ENCODE results near the gene KLHL22.
"Not testable (repeated sequence)": the region's sequence is repeated elsewhere in the genome, so short reads cannot be mapped to it uniquely, and the experiment has no call there.

The KLHL22 gene

DNA sequence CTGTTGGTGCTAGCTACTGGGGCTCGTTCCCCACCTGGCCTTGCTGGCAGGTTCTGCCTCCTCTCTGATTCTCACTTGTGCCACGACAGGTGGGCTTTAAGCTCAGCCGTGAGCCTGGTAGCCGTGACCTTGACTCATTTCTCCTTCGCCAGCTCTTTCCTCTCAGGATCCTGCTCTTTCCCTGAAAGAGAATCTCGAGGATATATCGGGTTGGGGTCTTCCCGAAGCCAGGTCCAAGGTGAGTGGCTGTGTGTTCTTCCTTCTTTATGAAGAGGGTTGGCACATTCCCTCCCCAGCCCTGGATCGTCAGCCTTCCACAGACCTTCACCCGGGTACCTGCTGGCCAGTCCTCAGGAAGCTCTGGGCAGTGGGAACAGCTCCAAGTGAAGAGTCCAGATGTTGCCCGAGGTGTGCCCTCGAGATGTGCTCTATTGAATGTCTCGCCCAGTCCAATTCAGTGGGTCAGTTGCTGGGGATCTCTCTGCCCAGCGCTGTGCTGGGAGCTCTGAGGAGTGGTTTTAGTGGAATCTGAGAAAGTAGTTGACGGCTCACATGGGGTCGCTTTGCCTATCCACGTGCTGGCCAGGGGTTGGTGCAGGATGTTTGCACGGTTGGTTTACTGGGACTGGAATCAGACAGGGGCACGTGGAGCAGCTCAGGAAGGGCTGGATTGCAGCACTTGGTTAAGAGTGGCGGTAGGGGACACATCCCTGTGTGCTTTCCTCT is 100.3 kb downstream of the KLHL22 start:
- TF ChIP-seq, protein P1, sequence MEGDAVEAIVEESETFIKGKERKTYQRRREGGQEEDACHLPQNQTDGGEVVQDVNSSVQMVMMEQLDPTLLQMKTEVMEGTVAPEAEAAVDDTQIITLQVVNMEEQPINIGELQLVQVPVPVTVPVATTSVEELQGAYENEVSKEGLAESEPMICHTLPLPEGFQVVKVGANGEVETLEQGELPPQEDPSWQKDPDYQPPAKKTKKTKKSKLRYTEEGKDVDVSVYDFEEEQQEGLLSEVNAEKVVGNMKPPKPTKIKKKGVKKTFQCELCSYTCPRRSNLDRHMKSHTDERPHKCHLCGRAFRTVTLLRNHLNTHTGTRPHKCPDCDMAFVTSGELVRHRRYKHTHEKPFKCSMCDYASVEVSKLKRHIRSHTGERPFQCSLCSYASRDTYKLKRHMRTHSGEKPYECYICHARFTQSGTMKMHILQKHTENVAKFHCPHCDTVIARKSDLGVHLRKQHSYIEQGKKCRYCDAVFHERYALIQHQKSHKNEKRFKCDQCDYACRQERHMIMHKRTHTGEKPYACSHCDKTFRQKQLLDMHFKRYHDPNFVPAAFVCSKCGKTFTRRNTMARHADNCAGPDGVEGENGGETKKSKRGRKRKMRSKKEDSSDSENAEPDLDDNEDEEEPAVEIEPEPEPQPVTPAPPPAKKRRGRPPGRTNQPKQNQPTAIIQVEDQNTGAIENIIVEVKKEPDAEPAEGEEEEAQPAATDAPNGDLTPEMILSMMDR (IDR thresholded peaks at IDR 0.05; ENCODE audit: insufficient read depth, low read length, missing control alignments) = no peak
- no peak for DNase-seq (ENCODE audit: low read depth, low spot score)
- ChIA-PET CTCF (interaction anchor here (1.2 to 1.8 kb wide), 5 partner anchors 13 to 64 kb away, joined by 3 to 9 read pairs (median 5); no protein-coding TSS in a partner anchor), POLR2A (interaction anchor here (1.6 kb wide), 1 partner anchor 112 kb away, joined by 3 read pairs; the partner anchor contains the start of gene MED15)
- peak overlapping the region; percentile 81 for H3K4me3 ChIP-seq (ENCODE audit: low read depth, low read length)

DNA sequence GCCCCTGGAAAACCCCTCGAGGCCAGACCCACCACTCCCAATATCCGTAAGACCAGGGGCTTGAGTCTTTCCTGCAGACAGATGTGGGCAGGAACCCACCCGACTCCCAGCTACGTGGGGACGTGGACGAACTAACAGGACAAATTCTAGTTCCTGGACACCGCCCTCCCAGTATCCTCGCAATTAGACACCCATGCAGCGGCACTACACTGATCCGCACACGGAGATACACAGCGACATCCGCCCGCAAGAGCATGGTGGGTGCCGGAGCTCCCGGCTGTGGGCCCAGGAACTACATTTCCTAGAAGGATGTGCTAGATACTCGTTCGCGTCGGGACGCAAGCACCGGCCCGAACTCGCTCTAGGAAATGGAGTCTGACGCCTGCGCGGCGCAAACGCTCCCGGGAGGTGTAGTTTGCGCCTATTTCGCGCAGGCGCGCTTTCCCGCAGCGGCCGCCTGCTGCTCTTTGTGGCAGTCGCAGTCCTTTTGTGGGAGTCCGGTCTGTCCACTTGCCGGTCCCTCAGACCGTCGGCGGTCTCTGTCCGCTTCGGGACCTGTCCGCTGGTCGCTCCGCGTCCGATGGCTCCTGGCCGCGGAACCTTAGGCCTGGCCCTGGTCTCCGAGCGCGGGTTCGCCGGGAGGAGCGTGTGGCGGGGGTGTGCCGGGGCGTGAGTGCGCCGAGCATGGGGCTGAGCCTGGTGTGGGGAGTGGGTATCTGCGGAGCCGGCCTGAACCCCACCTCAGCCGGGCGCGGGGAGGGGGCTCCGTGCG is 101.7 kb downstream of the KLHL22 start, which contains the start of gene ZNF74:
Gene ZNF74, plus strand, starts transcription at position 447 of the 772 bp plus-strand sequence. CDS start 478 bp downstream, outside the sequence.
- peak; percentile 50 for DNase-seq (ENCODE audit: low read depth, low spot score)
- TF ChIP-seq, protein P1 (IDR thresholded peaks at IDR 0.05; ENCODE audit: insufficient read depth, low read length, missing control alignments) = no peak
- POLR2A ChIA-PET = interaction anchor here (0.7 to 1.0 kb wide), 2 partner anchors 24 to 75 kb away, joined by 3 to 5 read pairs; partner anchors contain the start of gene DGCR6L
- CTCF ChIA-PET = interaction anchor here (1.0 to 1.8 kb wide), 5 partner anchors 11 to 24 kb away, joined by 3 to 9 read pairs (median 3); no protein-coding TSS in a partner anchor
- H3K4me3 ChIP-seq (ENCODE audit: low read depth, low read length) = peak within 1 kb of the TSS; percentile 81

DNA sequence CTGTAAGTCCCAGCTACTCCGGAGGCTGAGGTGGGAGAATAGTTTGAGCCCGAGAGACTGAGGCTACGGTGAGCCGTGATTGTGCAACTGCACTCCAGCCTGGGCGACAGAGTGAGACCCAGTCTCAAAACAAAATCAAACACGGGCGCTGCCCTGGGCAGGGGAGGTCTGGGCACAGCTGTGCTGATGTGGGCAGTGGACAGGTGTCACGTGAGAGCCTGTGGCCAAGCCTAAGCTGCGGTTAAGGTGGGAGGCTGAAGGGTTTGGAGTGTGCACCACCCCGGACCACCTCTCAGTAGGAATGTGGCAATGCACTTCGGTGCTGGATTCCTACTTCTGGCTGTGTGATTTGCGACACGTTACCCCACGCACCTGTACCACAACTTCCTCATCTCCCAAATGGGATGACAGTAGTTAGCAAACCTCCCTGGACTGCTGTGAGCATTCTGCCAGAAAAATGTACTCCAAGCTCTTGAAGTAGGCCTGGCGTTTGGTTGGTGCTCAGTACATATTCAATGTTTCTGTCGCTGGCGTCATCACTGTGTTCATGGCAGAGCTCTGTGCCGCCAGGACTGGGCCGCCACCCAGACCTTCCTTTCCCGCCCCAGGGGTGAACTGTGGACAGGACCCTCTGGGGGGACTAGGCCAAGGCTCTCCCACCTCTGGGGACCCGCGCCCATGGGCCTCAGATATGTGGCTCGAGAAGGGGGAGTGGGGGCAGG is 102.5 kb downstream of the KLHL22 start:
- DNase-seq (ENCODE audit: low read depth, low spot score) = no peak
- CTCF ChIA-PET = interaction anchor here (1.0 to 1.5 kb wide), 4 partner anchors 10 to 15 kb away, joined by 3 to 5 read pairs (median 3); no protein-coding TSS in a partner anchor
- peak overlapping the region; percentile 81 for H3K4me3 ChIP-seq (ENCODE audit: low read depth, low read length)
- TF ChIP-seq, protein P1 (IDR thresholded peaks at IDR 0.05; ENCODE audit: insufficient read depth, low read length, missing control alignments) = no peak
- POLR2A ChIA-PET = interaction anchor here (0.7 to 1.0 kb wide), 2 partner anchors 25 to 74 kb away, joined by 3 to 5 read pairs; partner anchors contain the start of gene DGCR6L

DNA sequence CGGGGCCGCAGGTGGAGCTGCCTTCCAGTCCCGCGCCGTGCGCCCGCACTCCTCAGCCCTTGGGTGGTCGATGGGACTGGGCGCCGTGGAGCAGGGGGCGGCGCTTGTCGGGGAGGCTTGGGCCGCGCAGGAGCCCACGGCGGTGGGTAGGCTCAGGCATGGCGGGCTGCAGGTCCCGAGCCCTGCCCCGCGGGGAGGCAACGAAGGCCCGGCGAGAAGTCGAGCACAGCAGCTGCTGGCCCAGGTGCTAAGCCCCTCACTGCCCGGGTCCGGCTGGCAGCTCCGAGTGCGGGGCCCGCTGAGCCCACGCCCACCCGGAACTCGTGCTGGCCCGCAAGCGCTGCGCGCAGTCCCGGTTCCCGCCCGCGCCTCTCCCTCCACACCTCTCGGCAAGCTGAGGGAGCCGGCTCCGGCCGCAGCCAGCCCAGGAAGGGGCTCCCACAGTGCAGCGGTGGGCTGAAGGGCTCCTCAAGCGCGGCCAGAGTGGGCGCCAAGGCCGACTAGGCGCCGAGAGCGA is 103.2 kb downstream of the KLHL22 start:
- DNase-seq (ENCODE audit: low read depth, low spot score); POLR2A ChIA-PET; CTCF ChIA-PET; H3K4me3 ChIP-seq (ENCODE audit: low read depth, low read length): not testable (repeated sequence)
